NCI-H187 (cell line): ENCODE results near the gene TMEM209.
"Not testable (repeated sequence)": the region's sequence is repeated elsewhere in the genome, so short reads cannot be mapped to it uniquely, and the experiment has no call there.

Source experiments
- DNase-seq, 2 experiments: peaks; one replicate each; lab custom pipeline; 2025; lab: John Stamatoyannopoulos, UW

TMEM209 gene

DNA sequence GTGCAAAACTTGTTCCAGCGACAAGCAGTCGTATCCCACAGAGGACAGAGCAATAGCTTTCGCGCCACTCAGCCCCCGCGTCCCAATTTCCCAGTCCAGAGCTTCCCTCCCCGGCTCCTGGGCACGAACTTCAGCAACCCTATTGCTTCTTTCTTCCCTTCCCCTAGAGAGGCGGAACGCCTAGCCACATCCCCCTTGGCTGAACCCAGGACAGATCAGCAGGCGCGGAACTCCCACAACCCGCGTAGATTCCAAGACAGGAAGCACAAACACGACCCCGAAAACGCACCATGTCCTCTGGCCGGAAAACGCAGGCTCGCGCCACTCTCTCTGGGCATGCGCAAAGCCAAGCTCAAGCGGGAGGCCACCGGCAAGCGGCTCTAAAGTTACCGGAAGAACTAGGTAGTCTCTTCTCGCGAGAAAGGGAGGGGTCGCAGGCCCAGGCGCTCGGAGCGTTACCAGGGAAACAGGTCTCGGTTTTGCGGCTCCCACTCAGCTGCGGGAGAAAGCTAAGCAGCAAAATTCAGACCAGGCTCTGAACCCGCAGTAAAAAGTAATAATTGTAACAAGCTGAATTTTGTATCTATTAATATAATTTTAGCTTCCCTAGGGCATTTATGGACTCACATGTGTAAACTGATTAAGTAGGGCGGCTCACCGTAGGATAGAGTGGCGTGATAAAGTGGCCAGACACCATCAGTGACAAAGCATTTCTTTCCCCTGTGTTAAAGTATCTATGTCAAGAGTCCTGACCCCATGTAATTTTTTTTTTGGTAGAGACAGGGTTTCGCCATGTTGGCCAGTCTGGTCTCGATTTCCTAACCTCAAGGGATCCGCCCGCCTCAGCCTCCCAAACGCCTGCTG lies at the start of gene TMEM209:
TMEM209 (minus strand) TSS at position 323 of the 864 bp plus-strand sequence; CDS start at position 292, 31 bp downstream.
- DNase-seq = peak; percentile 88 to 99

DNA sequence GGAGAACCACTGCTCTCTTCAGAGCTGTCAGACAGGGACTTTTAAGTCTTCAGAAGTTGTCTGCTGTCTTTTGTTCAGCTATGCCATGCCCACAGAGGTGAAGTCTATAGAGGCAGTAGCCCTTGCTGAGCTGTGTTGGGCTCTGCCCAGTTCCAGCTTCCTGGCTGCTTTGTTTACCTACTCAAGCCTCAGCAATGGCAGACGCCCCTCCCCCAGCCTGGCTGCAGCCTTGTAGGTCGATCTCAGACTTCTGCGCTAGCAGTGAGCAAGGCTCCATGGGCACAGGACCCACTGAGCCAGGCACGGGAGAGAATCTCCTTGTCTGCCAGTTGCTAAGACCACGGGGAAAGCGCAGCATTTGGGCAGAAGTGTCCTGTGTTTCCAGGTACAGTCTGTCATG lies 49.3 kb upstream of the TMEM209 start:
- DNase-seq = no peak

DNA sequence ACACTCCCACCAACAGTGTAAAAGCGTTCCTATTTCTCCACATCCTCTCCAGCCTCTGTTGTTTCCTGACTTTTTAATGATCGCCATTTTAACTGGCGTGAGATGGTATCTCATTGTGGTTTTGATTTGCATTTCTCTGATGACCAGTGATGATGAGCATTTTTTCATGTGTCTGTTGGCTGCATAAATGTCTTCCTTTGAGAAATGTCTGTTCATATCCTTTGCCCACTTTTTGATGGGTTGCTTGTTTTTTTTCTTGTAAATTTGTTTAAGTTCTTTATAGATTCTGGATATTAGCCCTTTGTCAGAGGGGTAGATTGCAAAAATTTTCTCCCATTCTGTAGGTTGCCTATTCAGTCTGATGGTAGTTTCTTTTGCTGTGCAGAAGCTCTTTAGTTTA lies 44.4 kb upstream of the TMEM209 start:
- not testable (repeated sequence) for DNase-seq

DNA sequence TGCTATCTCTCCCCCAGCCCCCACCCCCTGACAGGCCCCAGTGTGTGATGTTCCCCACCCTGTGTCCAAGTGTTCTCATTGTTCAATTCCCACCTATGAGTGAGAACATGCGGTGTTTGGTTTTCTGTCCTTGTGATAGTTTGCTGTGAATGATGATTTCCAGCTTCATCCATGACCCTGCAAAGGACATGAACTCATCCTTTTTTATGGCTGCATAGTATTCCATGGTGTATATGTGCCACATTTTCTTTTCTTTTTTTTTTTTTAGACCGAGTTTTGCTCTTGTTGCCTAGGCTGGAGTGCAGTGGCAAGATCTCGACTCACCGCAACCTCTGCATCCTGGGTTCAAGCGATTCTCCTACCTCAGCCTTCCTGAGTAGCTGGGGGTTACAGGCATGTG lies 43.6 kb upstream of the TMEM209 start:
- DNase-seq = not testable (repeated sequence)

DNA sequence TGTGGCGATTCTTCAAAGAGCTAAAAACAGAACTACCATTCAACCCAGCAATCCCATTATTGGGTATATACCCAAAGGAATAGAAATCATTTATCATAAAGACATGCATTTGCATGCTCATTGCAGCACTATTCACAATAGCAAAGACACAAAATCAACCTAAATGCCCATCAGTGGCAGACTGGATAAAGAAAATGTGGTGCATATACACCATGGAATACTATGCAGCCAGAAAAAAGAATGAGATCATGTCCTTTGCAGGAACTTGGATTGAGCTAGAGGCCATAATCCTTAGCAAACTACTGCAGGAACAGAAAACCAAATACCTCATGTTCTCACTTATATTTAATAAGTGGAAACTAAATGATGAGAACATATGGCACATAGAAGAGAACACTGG lies 41.3 kb upstream of the TMEM209 start:
- not testable (repeated sequence) for DNase-seq

DNA sequence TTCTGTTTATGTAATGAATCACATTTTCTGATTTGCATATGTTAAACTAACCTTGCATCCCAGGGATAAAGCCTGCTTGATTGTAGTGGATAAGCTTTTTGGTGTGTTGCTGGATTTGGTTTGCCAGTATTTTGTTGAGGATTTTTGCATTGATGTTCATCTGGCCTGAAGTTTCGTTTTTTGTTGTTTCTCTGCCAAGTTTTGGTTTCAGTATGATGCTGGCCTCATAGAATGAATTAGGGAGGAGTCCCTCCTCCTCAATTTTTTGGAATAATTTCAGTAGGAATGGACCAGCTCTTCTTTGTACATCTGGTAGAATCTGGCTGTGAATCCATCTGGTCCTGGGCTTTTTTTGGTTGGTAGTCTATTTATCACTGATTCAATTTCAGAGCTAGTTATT lies 38.3 kb upstream of the TMEM209 start:
- DNase-seq = not testable (repeated sequence)

DNA sequence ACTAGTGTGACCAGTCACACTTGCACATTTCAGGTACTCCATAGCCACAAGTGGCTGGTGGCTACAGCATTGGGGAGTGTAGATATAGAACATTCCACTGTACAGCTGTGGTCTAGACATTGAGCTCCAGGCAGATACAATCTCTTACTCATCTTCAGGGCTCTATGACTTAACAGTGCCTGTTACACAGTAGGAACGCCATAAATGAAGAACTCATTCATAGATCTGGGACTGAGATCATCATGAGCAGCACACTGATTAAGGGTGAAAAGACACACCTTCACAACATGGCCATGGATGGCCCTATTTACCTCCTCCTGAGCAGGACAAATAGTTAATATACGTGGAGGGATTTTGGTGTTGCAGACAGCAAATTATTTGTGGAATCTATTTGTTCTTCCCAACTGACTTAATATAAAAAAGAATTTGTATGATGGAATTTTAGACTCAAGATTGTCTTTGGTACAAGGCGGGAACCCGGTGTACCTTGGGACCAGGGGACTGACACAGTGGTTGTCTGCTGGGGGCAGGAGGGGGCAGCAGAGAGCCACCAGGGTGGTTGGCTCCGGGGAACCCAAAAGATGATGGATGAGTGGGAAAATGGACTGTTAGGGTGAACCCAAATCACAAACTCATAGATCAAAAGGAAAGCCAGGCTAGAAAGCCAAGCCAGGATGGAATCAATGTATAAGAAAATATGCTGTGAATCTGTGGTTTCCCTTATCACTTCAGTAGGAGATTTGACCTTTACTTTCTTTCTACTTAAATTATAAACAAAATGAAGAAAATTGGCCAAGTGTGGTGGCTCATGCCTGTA lies 37.2 kb upstream of the TMEM209 start:
- DNase-seq = peak; percentile 62 to 78

DNA sequence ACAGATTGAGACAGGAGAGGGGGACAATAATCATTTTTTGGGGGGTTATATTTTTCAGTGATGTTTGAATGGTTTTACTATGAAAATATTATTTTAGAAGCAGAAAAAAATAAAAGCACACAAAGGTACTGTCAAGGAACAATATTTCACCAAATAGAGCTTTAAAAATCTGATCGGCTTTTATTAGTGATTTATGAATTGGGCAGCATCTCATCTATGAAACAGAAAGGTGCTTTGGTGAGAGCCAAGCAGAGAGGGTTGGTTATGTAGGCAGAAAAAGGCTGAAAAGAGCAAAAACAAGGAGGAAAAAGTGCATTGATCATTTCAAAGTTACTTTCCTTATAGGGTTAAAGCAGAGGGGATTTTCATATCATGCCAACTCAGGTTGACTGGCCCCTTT lies 35.0 kb upstream of the TMEM209 start:
- DNase-seq = no peak

DNA sequence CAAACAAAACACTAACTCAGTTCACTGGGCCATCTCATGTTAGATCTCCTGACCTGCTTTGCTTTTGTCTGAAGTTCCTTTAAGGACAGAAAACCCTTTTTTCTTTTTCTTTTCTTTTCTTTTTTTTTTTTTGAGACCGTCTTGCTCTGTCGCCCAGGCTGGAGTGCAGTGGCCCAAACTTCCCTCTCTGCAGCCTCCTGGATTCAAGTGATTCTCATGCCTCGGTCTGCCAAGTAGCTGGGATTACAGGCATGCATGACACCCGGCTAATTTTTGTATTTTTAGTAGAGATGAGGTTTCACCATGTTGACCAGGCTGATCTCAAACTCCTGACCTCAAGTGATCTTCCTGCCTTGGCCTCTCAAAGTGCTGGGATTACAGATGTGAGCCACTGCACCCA lies 31.2 kb upstream of the TMEM209 start:
- DNase-seq = not testable (repeated sequence)

DNA sequence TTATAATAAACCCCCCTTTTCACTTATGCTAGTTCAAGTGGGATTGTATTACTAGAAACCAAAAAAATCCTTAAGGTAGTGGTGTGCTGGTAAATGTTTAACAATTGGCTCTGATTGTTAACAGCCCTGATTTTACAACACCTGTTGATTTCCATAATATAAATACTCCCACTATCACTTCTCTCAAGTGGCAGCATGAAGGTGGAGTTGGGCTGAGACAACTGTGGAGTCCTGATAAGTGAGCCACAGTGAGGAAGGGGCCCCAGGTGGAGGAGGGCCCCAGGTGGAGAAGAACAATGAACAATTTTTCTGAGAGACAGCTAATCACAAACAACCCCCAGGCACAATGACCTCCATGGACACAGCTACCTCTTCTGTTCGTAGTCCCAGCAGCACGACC lies 28.9 kb upstream of the TMEM209 start:
- no peak for DNase-seq

DNA sequence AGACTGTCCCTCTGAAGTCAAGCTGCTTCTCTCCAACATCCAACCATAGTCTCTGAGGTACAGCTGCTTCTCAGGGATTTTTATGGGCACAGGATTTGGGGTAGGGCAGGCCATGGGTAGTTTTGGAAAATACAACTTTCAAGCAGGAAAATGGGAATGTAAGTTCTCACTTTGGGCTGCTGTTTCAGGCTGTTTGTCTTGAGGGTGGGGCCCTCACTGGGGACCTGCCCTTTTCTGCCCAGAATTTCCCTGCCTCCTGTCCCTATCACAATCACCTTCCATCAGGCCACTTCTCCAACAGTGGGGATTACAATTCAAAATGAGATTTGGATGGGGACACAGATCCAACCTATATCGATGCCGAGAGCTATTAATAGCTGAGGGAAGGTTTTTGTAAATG lies 27.0 kb upstream of the TMEM209 start:
- no peak for DNase-seq

DNA sequence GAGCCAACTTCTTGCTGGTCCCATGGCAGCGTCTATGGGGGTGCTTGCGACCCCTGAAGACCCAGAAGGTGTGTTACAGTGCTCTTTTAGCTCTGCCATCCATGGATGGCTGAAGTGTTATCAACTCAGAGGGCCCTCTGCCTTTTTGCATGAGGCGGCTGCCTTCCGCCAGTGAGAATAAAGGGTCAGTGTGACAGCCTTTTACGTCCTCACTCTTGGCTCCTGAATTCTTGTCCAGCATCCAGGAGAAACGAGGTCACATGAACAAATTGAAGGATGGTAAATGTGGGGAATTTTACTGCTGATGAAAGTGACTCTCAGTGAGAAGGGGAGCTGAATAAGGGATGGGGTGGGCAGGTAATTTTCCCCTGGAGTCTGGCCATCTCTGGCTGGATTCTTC lies 26.6 kb upstream of the TMEM209 start:
- DNase-seq = no peak

DNA sequence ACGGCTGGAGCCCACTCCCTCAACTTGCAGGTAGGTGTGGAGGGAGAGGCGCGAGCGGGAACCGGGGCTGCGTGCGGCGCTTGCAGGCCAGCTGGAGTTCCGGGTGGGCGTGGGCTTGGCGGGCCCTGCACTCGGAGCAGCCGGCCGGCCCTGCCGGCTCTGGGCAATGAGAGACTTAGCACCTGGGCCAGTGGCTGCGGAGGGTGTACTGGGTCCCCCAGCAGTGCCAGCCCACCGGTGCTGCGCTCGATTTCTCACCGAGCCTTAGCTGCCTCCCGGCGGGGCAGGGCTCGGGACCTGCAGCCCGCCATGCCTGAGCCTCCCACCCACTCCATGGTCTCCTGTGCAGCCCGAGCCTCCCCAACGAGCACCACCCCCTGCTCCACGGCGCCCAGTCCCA lies 24.8 kb upstream of the TMEM209 start:
- not testable (repeated sequence) for DNase-seq

DNA sequence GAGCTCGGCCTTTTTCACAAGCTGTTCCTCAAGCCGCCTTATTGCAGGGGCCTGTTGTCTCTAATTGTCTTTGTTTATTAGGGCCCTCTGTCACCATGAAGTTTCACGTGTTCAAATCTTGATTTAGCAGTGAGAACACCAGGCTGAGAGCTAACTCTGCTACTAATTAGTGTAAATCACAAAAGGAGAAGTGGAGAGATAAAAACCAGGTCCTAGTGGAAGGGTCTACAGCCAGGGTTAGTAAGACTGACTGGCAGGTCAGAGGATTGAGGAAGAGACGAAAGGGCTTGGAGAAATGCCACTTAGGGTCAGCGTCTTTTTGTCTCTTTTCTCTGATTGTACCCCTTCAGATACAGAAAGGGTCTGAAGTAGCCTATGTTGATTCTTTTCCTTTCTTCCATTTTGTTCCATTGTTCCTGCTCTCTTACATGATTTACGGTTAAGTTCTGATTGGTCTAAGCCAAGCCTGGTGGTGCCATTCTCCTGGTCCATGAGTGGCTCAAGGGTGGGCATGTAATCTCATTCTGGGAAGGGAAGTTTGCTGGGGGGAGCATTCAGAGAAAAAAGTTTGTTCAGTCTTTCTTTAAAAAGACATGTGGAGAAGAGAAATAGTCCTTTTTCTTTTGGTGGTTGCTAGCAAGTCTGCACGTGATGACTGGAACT lies 23.8 kb upstream of the TMEM209 start:
- DNase-seq = no peak

DNA sequence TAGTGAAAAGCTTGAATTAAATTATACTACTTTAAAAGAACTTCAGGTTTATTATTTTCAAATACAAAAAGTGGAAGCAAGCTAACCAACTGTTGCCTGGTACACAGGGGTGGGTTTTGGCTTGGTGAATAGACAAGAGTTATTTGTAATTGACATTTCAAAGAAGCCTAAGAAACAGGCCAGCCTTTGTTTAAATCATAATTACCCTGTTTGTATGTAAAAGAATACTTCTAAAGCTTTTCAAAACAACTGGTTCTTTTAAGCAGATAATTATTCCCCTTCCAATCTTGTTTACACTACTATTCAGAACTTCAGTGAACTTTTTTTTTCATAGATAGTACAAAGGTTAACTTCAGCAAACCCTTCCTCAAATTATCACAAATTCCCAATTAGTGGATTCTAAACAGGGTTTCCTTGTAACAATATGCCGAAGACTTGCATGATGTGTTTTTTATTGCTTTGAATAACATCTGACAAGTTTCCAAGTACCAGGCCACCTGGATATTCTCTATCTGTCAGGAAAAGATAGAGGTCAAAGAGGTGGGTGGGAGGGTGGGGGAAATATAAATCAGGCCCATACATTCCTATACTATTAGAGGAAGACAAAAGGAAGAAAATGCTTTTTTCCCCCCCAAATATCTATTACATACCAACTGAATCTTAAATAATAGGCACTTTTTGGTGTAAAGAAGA lies 22.8 kb upstream of the TMEM209 start:
- no peak for DNase-seq

DNA sequence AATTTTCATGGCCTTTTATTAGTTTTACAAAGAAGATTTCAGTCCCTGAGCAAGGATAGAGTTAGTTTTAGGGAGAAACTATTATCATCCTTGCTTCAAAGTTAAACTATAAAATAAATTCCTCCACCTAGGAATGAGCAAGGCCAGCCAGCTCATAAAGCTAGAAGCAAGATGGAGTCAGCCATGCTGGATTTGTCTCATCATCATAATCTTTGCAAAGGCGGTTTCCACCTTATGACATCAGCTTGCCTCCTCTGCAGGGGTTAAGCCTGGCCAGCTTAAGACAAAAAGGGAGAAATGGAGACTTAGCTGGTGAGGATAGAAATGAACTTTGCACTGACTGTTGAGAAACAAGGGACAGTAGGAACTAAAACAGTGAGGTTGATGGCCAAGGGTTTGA lies 21.1 kb upstream of the TMEM209 start:
- no peak for DNase-seq

DNA sequence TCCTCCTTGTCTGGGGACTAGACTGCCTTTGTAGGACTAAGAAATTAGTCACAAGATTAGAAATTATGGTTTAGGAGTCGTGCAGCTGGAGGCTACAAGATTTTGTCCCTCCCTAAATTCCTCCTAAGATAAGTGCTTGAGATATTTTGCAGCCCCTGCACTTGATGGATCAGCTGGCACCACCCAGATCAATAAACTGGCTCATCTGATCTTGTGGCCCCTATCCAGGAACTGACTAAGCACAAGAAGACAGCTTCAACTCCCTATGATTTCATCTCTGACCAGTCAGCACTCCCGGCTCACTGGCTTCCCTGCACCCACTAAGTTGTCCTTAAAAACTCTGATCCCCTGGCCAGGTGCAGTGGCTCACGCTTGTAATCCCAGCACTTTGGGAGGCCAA lies 19.7 kb upstream of the TMEM209 start:
- DNase-seq = not testable (repeated sequence)

DNA sequence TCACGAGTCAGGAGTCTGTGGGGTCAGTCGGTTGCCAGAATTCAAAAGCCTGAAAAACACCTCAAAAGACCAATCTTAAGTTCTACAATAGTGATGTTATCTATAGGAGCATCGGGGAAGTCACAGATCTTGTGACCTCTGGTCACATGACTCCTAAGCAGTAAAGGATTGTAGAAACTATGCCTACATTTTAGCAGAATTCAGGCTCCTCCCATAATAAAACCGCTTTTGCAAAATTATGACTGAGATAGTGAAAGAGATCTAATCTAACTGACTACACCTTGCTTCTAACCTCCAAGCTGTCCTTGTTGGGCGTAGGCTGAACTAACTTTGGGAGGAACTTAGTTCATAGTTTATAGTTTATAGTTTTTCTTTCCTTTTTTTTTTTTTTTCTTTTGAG lies 19.0 kb upstream of the TMEM209 start:
- no peak for DNase-seq

DNA sequence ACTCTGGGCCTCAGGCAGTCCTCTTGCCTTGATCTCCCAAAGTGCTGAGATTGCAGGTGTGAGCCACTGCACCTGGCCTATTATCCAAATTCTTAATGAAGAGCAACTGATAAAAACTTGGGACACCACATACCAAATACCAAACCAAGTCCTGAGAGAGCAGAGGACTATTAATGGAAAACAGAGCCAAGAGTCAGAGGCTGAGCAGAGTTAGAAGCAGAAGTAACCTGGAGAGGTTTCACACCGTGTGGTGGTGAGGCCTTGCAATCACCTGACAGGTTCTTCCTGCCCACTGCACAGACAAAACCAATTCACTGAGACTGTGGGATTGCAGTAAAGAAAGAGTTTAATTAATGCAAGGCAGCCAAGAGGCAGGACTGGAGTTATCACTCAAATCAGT lies 18.4 kb upstream of the TMEM209 start:
- DNase-seq = no peak

DNA sequence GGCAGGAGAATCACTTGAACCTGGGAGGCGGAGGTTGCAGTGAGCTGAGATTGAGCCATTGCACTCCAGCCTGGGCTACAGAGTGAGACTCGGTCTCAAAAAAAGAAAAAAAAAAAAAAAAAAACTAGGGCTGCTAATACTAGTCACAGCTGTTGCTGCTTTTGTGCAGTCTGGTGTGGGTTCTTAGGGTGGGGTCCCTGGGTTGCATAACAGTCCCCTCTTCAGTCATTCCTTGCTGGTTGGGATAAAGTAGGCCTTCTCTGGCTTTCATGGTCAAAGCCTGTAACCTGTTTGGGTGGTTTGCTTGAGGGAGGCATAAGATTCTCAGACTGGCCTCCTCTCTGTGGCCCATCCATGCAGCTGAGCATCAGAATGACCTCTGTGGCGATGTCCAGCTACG lies 16.5 kb upstream of the TMEM209 start:
- no peak for DNase-seq

DNA sequence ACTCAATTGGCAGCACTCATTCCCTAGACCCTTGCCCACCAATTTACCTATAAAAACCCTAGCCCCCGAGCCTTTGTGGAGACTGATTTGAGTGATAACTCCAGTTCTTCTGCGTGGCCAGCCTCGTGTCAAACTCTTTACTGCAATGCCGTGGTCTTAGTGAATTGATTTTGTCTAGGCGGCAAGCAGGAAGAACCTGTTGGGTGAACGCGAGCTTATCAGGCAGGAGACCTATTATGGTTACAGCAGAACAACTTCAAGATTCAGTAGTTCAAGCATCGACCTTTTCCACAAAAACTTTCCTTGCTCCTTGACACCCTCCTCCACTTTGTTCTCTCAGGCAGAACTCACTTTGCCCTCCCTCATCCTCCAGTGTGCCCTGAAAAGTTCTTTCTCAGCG lies 14.7 kb upstream of the TMEM209 start:
- DNase-seq = no peak
